ENCODE data around the gene JSRP1. TPM values are rescaled to one million over a fixed set of nuclear protein-coding genes. Genes with fewer than 3 reads are reported as not detected.
A peak's percentile ranks its signal among the peaks of the same experiment; 100 is the strongest.

JSRP1 gene
- polyA plus RNA-seq, 2 of the 4 experiments (the other 2 are of a cell fraction), result 0.41 TPM; not detected in 1

DNA sequence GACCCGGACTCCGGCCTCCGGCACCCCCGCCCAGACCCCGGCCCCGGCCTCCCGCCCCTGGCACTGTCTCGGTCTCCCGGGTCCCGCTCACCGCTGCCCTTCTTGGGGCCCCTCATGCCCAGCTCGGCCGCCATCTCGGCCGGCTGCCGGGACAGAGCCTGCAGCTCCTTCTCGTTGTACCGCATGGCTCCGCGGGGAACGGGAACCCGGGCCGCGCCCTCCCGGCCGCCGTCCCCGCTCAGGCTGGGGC, 20.2 kb downstream of the JSRP1 start:
- DNase-seq (ENCODE audit: low read depth in 1 of 2, low spot score in 1 of 2) (no peak), FAIRE-seq (no peak), ATAC-seq (peak in 1 of 2 experiments; percentile 73; a peak in 3 of 6 replicates)
- peak overlapping the region; percentile 98 for H3K4me3 ChIP-seq
- no CpG with 5 or more reads among the region's 28 CpGs for WGBS (ENCODE audit: missing lambda C conversion rate)
- ChIA-PET CTCF (interaction anchor here (0.6 to 1.6 kb wide), 22 partner anchors 8 to 375 kb away, joined by 3 to 10 read pairs (median 4); partner anchors contain the start of gene AMH), POLR2A (interaction anchor here (0.6 to 1.0 kb wide), 3 partner anchors 28 to 240 kb away, joined by 3 to 7 read pairs (median 3); partner anchors contain the start of gene GADD45B)
- H3K4me2 ChIP-seq, result peak overlapping the region; percentile 97
- TF ChIP-seq, protein P1, sequence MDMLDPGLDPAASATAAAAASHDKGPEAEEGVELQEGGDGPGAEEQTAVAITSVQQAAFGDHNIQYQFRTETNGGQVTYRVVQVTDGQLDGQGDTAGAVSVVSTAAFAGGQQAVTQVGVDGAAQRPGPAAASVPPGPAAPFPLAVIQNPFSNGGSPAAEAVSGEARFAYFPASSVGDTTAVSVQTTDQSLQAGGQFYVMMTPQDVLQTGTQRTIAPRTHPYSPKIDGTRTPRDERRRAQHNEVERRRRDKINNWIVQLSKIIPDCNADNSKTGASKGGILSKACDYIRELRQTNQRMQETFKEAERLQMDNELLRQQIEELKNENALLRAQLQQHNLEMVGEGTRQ (IDR thresholded peaks at IDR 0.05), result no peak
- TF ChIP-seq RNF2 (IDR thresholded peaks at IDR 0.05; ENCODE audit: borderline replicate concordance, low read depth) (no peak), NPAS2 (CRISPR knock-in tag; IDR thresholded peaks at IDR 0.05; ENCODE audit: borderline replicate concordance) (no peak), ZSCAN20 (CRISPR knock-in tag; IDR thresholded peaks at IDR 0.05) (no peak), ZC3H11A (IDR thresholded peaks at IDR 0.05) (no peak), NFE2L2 (conservative IDR thresholded peaks at IDR 0.05; ENCODE audit: low read length) (no peak), KDM1A (IDR thresholded peaks at IDR 0.05; ENCODE audit: low read depth) (no peak), SMC3 (IDR thresholded peaks at IDR 0.05) (no peak), POLR2A (IDR thresholded peaks at IDR 0.05; ENCODE audit: low read length) (peak; percentile 39; the same call in 1 of the 2 replicates), SREBF2 (IDR thresholded peaks at IDR 0.05) (no peak)
- TF ChIP-seq, protein P2, sequence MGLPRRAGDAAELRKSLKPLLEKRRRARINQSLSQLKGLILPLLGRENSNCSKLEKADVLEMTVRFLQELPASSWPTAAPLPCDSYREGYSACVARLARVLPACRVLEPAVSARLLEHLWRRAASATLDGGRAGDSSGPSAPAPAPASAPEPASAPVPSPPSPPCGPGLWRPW (IDR thresholded peaks at IDR 0.05), result no peak
- TF ChIP-seq, protein P3, sequence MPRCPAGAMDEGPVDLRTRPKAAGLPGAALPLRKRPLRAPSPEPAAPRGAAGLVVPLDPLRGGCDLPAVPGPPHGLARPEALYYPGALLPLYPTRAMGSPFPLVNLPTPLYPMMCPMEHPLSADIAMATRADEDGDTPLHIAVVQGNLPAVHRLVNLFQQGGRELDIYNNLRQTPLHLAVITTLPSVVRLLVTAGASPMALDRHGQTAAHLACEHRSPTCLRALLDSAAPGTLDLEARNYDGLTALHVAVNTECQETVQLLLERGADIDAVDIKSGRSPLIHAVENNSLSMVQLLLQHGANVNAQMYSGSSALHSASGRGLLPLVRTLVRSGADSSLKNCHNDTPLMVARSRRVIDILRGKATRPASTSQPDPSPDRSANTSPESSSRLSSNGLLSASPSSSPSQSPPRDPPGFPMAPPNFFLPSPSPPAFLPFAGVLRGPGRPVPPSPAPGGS (IDR thresholded peaks at IDR 0.05), result 0 out of 3 replicates have a peak, but pooled peaks have one; percentile 15
- TF ChIP-seq, protein P4, sequence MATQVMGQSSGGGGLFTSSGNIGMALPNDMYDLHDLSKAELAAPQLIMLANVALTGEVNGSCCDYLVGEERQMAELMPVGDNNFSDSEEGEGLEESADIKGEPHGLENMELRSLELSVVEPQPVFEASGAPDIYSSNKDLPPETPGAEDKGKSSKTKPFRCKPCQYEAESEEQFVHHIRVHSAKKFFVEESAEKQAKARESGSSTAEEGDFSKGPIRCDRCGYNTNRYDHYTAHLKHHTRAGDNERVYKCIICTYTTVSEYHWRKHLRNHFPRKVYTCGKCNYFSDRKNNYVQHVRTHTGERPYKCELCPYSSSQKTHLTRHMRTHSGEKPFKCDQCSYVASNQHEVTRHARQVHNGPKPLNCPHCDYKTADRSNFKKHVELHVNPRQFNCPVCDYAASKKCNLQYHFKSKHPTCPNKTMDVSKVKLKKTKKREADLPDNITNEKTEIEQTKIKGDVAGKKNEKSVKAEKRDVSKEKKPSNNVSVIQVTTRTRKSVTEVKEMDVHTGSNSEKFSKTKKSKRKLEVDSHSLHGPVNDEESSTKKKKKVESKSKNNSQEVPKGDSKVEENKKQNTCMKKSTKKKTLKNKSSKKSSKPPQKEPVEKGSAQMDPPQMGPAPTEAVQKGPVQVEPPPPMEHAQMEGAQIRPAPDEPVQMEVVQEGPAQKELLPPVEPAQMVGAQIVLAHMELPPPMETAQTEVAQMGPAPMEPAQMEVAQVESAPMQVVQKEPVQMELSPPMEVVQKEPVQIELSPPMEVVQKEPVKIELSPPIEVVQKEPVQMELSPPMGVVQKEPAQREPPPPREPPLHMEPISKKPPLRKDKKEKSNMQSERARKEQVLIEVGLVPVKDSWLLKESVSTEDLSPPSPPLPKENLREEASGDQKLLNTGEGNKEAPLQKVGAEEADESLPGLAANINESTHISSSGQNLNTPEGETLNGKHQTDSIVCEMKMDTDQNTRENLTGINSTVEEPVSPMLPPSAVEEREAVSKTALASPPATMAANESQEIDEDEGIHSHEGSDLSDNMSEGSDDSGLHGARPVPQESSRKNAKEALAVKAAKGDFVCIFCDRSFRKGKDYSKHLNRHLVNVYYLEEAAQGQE (IDR thresholded peaks at IDR 0.05), result no peak
- peak overlapping the region; percentile 97 to 99 for H3K27ac ChIP-seq
- H3K9me3 ChIP-seq, result no peaks in the 10 kb centered on the region
- H3K4me1 ChIP-seq, result peaks cover 30% of the 10 kb centered on the region

DNA sequence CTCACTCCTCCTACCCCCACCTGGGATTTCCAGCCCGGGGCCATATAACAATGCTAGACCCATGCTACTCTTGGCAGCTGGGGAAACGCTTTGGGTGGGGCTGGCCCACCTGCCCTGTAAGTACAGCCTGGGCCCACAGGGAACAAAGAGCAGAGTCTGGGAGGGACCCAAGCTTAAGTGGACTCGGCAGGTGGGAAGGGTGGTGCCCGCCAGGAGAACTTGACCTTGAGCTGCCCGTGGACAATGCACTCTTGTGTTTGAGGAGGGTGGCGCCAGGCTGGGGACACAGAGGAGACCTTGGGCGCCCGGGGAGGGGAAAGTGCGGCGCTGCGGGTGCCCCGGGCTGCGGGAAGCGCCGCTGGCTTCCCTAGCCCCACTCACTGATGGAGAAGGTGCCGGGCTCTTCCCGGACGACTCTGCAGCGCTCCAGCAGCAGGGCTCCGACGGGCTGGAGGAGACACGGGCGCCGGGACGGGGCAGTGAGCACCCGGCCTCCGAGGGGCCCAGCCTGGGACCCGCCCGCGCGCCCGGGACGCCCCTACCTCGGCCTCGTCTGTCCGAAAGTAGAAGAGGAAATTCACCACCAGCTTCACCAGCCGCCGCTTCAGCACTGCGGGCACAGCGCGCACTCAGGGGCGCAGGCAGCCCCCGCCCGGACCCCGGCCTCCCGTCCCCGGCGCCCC, 20.7 kb downstream of the JSRP1 start:
- H3K4me1 ChIP-seq, result peaks cover 28% of the 10 kb centered on the region
- 3% methylated on average over 6 of the region's 48 CpGs for WGBS (ENCODE audit: missing lambda C conversion rate)
- peak; percentile 2 to 22; a peak in 5 of 6 replicates for ATAC-seq
- no peak for FAIRE-seq
- H3K4me3 ChIP-seq, result peak overlapping the region; percentile 98
- peak overlapping the region; percentile 97 to 99 for H3K27ac ChIP-seq
- ChIA-PET POLR2A (interaction anchor here (0.6 to 1.0 kb wide), 3 partner anchors 28 to 240 kb away, joined by 3 to 7 read pairs (median 3); partner anchors contain the start of gene GADD45B), CTCF (interaction anchor here (0.6 to 1.6 kb wide), 23 partner anchors 8 to 402 kb away, joined by 3 to 10 read pairs (median 4); partner anchors contain the start of gene AMH)
- DNase-seq (ENCODE audit: low read depth in 1 of 2, low spot score in 1 of 2), result no peak
- TF ChIP-seq EHMT2 (IDR thresholded peaks at IDR 0.05; ENCODE audit: low read depth) (no peak), RFX5 (IDR thresholded peaks at IDR 0.05) (no peak), SREBF2 (IDR thresholded peaks at IDR 0.05) (no peak)
- TF ChIP-seq, protein P5, sequence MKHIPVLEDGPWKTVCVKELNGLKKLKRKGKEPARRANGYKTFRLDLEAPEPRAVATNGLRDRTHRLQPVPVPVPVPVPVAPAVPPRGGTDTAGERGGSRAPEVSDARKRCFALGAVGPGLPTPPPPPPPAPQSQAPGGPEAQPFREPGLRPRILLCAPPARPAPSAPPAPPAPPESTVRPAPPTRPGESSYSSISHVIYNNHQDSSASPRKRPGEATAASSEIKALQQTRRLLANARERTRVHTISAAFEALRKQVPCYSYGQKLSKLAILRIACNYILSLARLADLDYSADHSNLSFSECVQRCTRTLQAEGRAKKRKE (CRISPR knock-in tag; IDR thresholded peaks at IDR 0.05; ENCODE audit: low read depth), result no peak
- no peaks in the 10 kb centered on the region for H3K9me3 ChIP-seq
- H3K4me2 ChIP-seq, result peak overlapping the region; percentile 97

Data from A549 (cell line).